Spleen (tissue), 11 donors: ENCODE measurements around the gene PTPRM. TPM values are rescaled to one million over a fixed set of nuclear protein-coding genes. Genes with fewer than 3 reads are reported as not detected.

Source experiments
- DNase-seq: peaks from one replicate; pipeline ENCODE4 v3.0.0-alpha.2; 2020
- H3K27ac ChIP-seq, 8 donors: fragments of 200-600 bp; sonication (generic) in 7 of 8; 1 replicate in 4 of 8; 2 replicates in 4 of 8; pipeline versions ENCODE4 v1.5.0 to v1.8.0; 2016 to 2021; ENCODE audit warnings: inconsistent platforms in 4 of 8, mild to moderate bottlenecking in 4 of 8, moderate library complexity in 1 of 8
- H3K27me3 ChIP-seq, 7 donors: fragments of 200-600 bp; sonication (generic) in 6 of 7; replicated peaks in 1 of 7; 1 replicate in 4 of 7; 2 replicates in 3 of 7; pipeline versions ENCODE4 v1.5.0 to v1.8.0; 2016 to 2021; ENCODE audit warnings: inconsistent platforms in 3 of 7, mild to moderate bottlenecking in 1 of 7
- H3K36me3 ChIP-seq, 6 donors: fragments of 200-600 bp; sonication (generic) in 5 of 6; 1 replicate in 4 of 6; 2 replicates in 2 of 6; pipeline versions ENCODE4 v1.5.0 to v1.8.0; 2016 to 2021; ENCODE audit warnings: inconsistent platforms in 2 of 6
- H3K4me1 ChIP-seq, 6 donors: fragments of 200-600 bp; sonication (generic) in 5 of 6; 1 replicate in 3 of 6; 2 replicates in 3 of 6; pipeline versions ENCODE4 v1.5.0 to v1.8.0; 2016 to 2021; ENCODE audit warnings: inconsistent platforms in 3 of 6
- H3K4me3 ChIP-seq, 8 donors: fragments of 200-600 bp; sonication (generic) in 7 of 8; 1 replicate in 4 of 8; 2 replicates in 4 of 8; pipeline versions ENCODE4 v1.5.0 to v1.8.0; 2016 to 2021; ENCODE audit warnings: inconsistent platforms in 4 of 8, mild to moderate bottlenecking in 4 of 8, moderate library complexity in 2 of 8
- H3K9me3 ChIP-seq, 8 donors: fragments of 200-600 bp; sonication (generic) in 7 of 8; 1 replicate in 4 of 8; 2 replicates in 4 of 8; pipeline versions ENCODE4 v1.5.0 to v1.8.0; 2016 to 2021; ENCODE audit warnings: inconsistent platforms in 4 of 8
- CTCF ChIP-seq, 11 experiments: fragments of 200-600 bp in 7 of 11; fragments of 450-650 bp in 4 of 11; sonication (generic) in 4 of 11; IDR thresholded peaks in 8 of 11; conservative IDR thresholded peaks in 3 of 11; 1 replicate in 7 of 11; 2 replicates in 4 of 11; pipeline versions ENCODE4 v1.4.0 to v1.8.0; 2016 to 2021; ENCODE audit warnings: antibody characterized with exemption in 11 of 11, inconsistent platforms in 4 of 11, mild to moderate bottlenecking in 1 of 11
- POLR2A ChIP-seq, 3 donors: fragments of 450-650 bp; IDR thresholded peaks; one replicate each; pipeline ENCODE4 v1.5.1; 2017; ENCODE audit warnings: antibody characterized with exemption in 3 of 3, mild to moderate bottlenecking in 1 of 3
- POLR2AphosphoS5 ChIP-seq, 3 donors: sonication (generic); formaldehyde crosslinking; IDR thresholded peaks; one replicate each; pipeline ENCODE4 v1.5.1; 2017; ENCODE audit warnings: antibody characterized with exemption in 3 of 3
- WGBS, 5 donors: extraction: QIAGEN DNeasy Blood & Tissue Kit in 3 of 5; methylation state at CpG; one replicate each; pipeline versions ENCODE4 v1.1.5 to v1.1.7; 2013 to 2018; 5-methylcytosine and 5-hydroxymethylcytosine counted together
- intact Hi-C: fragments of 100-400 bp; cut with DNase I; formaldehyde crosslinking; loops from one replicate; pipeline ENCODE4 v1.15.0; 2023; ENCODE audit warnings: low total_unique reads
- polyA plus RNA-seq, 3 donors: library from polyadenylated mRNA; stranded (reverse); fragments of 200-250 nt; gene quantifications; one replicate each; pipeline ENCODE4 v1.2.1, GENCODE V29; 2013
- total RNA-seq, 7 donors: library from RNA; depleted of rRNA in 3 of 7; stranded (reverse); fragments of >200 nt in 3 of 7; fragmentation: NEBNext Ultra II Directional in 4 of 7; extraction: Animal tissue kit (Norgen Biotek cat#: 25700) in 4 of 7; gene quantifications; one replicate each; pipeline versions ENCODE4 v1.1.0 to v1.2.1, GENCODE V29; 2016 to 2021
- donor health status: healthy with polysubstance abuse.
- donor health status: DM: no; HTN: no; CAD: no; lungs with moderate emphysema.
- donor health status: DM: no; HTN: no; CAD: no.
- donor health status: Bipolar disorder and iron deficiency.
- donor health status: healthy.
- donor health status: DM: no; HTN: no; CAD: no.
- donor health status: DM: yes; HTN: yes; CAD: no.

The PTPRM gene
- total and polyA plus RNA-seq, 10 donors: 23.5 to 97.8 (median 62.8) TPM

- WGBS, 5 donors: 46 to 67% (median 56%) methylated on average over 3 of the region's 3 CpGs
- H3K4me1 ChIP-seq: peaks cover 0 to 14% (median 0%) of the 10 kb centered on the region in 6 donors
- TF ChIP-seq POLR2AphosphoS5 (IDR thresholded peaks at IDR 0.05) (no peak), POLR2A (IDR thresholded peaks at IDR 0.05) (no peak), CTCF (IDR thresholded peaks at IDR 0.05 in 8 of 11, conservative IDR thresholded peaks at IDR 0.05 in 3 of 11) (no peak)
These were observed 716.9 kb downstream of the PTPRM start for GRCh38 chr18:8283891-8284585.

GRCh38 chr18:8286303-8286702 lies 719.2 kb downstream of the PTPRM start:
- 84 to 94% (median 90%) methylated on average over 2 of the region's 2 CpGs for WGBS, 5 donors
- intact Hi-C loops: no loop called here
- Histone ChIP-seq H3K4me1 (peaks cover 0 to 23% (median 3%) of the 10 kb centered on the region in 6 donors), H3K9me3 (no peaks in the 10 kb centered on the region), H3K27ac (no peak overlapping the region), H3K27me3 (no peaks in the 10 kb centered on the region), H3K4me3 (no peak overlapping the region), H3K36me3 (no peaks in the 10 kb centered on the region)
- TF ChIP-seq CTCF (IDR thresholded peaks at IDR 0.05 in 8 of 11, conservative IDR thresholded peaks at IDR 0.05 in 3 of 11): no peak
- no peak for TF ChIP-seq POLR2A (IDR thresholded peaks at IDR 0.05)
- no peak for TF ChIP-seq POLR2AphosphoS5 (IDR thresholded peaks at IDR 0.05)
- no peak for DNase-seq

More at GRCh38 chr18:8283891-8284585, 716.9 kb downstream of the PTPRM start:
- Histone ChIP-seq H3K36me3 (no peaks in the 10 kb centered on the region), H3K27ac (no peak overlapping the region), H3K9me3 (no peaks in the 10 kb centered on the region), H3K27me3 (no peaks in the 10 kb centered on the region), H3K4me3 (no peak overlapping the region)
- intact Hi-C loops: no loop called here
- DNase-seq: no peak

GRCh38 chr18:8287196-8287885 lies 720.2 kb downstream of the PTPRM start:
- DNase-seq: no peak
- H3K27me3 ChIP-seq: no peaks in the 10 kb centered on the region
- no peak for TF ChIP-seq POLR2A (IDR thresholded peaks at IDR 0.05)
- TF ChIP-seq POLR2AphosphoS5 (IDR thresholded peaks at IDR 0.05): no peak
- TF ChIP-seq CTCF (IDR thresholded peaks at IDR 0.05 in 8 of 11, conservative IDR thresholded peaks at IDR 0.05 in 3 of 11): no peak
- H3K36me3 ChIP-seq: no peaks in the 10 kb centered on the region
- 88 to 95% (median 92%) methylated on average over 2 of the region's 2 CpGs for WGBS, 5 donors
- H3K4me3 ChIP-seq: no peak overlapping the region
- H3K4me1 ChIP-seq: peaks cover 0 to 23% (median 3%) of the 10 kb centered on the region in 6 donors
- H3K9me3 ChIP-seq: no peaks in the 10 kb centered on the region
- intact Hi-C loops: no loop called here
- H3K27ac ChIP-seq: no peak overlapping the region
